ENCODE data around the gene HOXA10.

The HOXA10 gene

DNA sequence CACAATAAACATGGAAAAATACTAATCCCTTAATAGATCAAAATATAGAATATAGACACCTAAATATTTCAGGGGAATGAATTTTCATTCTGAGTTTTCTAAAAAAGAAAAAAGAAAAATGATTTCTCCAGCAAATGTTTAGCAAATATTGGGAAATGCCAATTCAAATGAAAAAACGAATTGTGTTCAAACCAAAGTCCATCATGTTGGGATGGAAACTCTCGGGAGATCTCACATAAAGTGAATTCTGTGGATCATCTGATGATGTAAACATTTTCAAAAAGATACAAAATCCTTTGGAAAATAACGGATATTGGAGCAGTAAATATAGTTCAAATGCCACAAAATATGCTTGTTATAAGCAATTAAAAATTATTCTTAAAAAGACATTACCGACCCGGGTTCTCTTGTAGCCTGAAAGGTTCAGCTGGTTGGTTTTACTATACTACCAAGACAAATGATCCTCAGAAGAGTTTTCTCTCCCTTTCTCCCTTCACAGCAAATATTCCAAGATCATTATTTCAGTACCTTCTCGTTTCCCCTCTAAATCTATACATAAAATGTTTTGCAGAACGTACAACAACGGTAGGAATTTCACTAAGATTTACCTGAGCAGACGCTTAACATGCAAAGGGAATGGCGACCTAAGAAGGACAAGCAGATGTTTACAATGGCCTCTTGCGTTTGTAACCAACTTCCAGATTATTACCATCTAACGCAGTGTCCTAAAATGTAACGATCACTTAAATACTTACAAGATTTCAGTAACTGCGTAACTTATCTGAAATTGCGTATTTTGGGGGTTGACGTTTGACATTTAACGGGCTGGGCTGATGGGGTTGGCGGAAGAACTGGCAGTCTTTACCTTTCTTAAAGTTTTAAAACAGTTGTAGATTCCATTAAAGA lies 23.3 kb upstream of the HOXA10 start:
- H3K79me2 ChIP-seq (ENCODE audit: low read length), result no peaks in the 10 kb centered on the region
- no peak overlapping the region for H3K9ac ChIP-seq (ENCODE audit: low read length)
- H3K4me1 ChIP-seq (ENCODE audit: low read length), result peaks cover 14% of the 10 kb centered on the region
- no peaks in the 10 kb centered on the region for H3K9me3 ChIP-seq (ENCODE audit: insufficient read depth, low read length)
- H3K27me3 ChIP-seq (ENCODE audit: low read depth, low read length), result no peaks in the 10 kb centered on the region
- H3K4me3 ChIP-seq (ENCODE audit: low read length), result no peak overlapping the region
- no peak overlapping the region for H3K4me2 ChIP-seq (ENCODE audit: low read length)
- no peak for TF ChIP-seq EZH2phosphoT487 (IDR thresholded peaks at IDR 0.05; ENCODE audit: low read depth)
- TF ChIP-seq, protein P1, sequence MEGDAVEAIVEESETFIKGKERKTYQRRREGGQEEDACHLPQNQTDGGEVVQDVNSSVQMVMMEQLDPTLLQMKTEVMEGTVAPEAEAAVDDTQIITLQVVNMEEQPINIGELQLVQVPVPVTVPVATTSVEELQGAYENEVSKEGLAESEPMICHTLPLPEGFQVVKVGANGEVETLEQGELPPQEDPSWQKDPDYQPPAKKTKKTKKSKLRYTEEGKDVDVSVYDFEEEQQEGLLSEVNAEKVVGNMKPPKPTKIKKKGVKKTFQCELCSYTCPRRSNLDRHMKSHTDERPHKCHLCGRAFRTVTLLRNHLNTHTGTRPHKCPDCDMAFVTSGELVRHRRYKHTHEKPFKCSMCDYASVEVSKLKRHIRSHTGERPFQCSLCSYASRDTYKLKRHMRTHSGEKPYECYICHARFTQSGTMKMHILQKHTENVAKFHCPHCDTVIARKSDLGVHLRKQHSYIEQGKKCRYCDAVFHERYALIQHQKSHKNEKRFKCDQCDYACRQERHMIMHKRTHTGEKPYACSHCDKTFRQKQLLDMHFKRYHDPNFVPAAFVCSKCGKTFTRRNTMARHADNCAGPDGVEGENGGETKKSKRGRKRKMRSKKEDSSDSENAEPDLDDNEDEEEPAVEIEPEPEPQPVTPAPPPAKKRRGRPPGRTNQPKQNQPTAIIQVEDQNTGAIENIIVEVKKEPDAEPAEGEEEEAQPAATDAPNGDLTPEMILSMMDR (IDR thresholded peaks at IDR 0.05; ENCODE audit: low read depth, low read length), result no peak
- no peak overlapping the region for H3K27ac ChIP-seq (ENCODE audit: low read length)
- no peak overlapping the region for H2AFZ ChIP-seq (ENCODE audit: low read depth, low read length)
- H3K36me3 ChIP-seq (replicated peaks; ENCODE audit: low read depth, low read length), result no peaks in the 10 kb centered on the region
- no peaks in the 10 kb centered on the region for H4K20me1 ChIP-seq (ENCODE audit: insufficient read depth, low read length)

GRCh38 chr7:27196287-27196767 lies 22.2 kb upstream of the HOXA10 start:
- no peak overlapping the region for H3K27ac ChIP-seq (ENCODE audit: low read length)
- no peak overlapping the region for H3K9ac ChIP-seq (ENCODE audit: low read length)
- no peak overlapping the region for H2AFZ ChIP-seq (ENCODE audit: low read depth, low read length)
- peaks cover 7% of the 10 kb centered on the region for H3K4me1 ChIP-seq (ENCODE audit: low read length)
- H3K4me2 ChIP-seq (ENCODE audit: low read length), result peak overlapping the region; percentile 47; the same call in 1 of the 2 replicates
- TF ChIP-seq EZH2phosphoT487 (IDR thresholded peaks at IDR 0.05; ENCODE audit: low read depth), result no peak
- TF ChIP-seq, protein P1 (IDR thresholded peaks at IDR 0.05; ENCODE audit: low read depth, low read length), result peak; percentile 78
- no peaks in the 10 kb centered on the region for H3K9me3 ChIP-seq (ENCODE audit: insufficient read depth, low read length)
- H3K79me2 ChIP-seq (ENCODE audit: low read length), result no peaks in the 10 kb centered on the region
- H3K36me3 ChIP-seq (replicated peaks; ENCODE audit: low read depth, low read length), result no peaks in the 10 kb centered on the region
- no peaks in the 10 kb centered on the region for H4K20me1 ChIP-seq (ENCODE audit: insufficient read depth, low read length)
- H3K4me3 ChIP-seq (ENCODE audit: low read length), result no peak overlapping the region
- no peaks in the 10 kb centered on the region for H3K27me3 ChIP-seq (ENCODE audit: low read depth, low read length)

DNA sequence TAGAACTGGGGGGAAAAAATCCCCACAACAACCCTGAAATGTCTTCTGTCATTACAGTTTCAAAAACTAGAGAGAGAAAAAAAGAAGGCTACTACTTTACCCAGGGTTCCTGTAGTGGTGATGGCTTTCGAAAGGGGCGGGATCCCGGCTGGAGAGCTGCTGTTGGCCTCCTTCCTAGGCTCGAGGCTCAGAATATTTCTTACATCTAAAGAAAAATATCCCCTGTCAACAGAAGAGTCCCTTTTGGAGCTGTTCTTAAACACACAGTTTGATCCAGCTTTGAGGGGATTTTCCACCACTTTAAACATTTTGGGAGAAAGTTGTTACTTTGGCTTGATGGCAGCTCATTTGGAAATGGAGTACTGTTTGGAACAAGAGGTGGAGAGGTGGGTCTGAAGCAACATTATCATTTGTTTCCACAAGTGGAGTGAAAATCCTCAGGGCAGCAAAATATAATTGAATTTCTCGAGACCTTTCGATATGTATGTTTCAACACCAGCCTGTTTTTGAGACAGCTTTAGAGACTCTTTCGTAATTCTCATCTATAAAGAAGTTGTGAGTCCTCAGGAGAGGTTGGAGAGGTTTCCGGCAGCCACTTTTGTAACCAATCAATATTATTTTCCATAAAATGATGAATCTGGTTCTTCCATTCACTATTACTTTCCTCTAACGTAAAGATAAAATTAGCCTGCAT lies 20.7 kb upstream of the HOXA10 start:
- no peak overlapping the region for H3K4me3 ChIP-seq (ENCODE audit: low read length)
- no peak overlapping the region for H3K4me2 ChIP-seq (ENCODE audit: low read length)
- H3K9ac ChIP-seq (ENCODE audit: low read length), result no peak overlapping the region
- H4K20me1 ChIP-seq (ENCODE audit: insufficient read depth, low read length), result no peaks in the 10 kb centered on the region
- no peaks in the 10 kb centered on the region for H3K36me3 ChIP-seq (replicated peaks; ENCODE audit: low read depth, low read length)
- H3K4me1 ChIP-seq (ENCODE audit: low read length), result no peaks in the 10 kb centered on the region
- no peak overlapping the region for H3K27ac ChIP-seq (ENCODE audit: low read length)
- H3K9me3 ChIP-seq (ENCODE audit: insufficient read depth, low read length), result no peaks in the 10 kb centered on the region
- TF ChIP-seq, protein P1 (IDR thresholded peaks at IDR 0.05; ENCODE audit: low read depth, low read length), result no peak
- no peak for TF ChIP-seq EZH2phosphoT487 (IDR thresholded peaks at IDR 0.05; ENCODE audit: low read depth)
- no peak overlapping the region for H2AFZ ChIP-seq (ENCODE audit: low read depth, low read length)
- H3K27me3 ChIP-seq (ENCODE audit: low read depth, low read length), result no peaks in the 10 kb centered on the region
- no peaks in the 10 kb centered on the region for H3K79me2 ChIP-seq (ENCODE audit: low read length)

GRCh38 chr7:27194002-27194352 lies 19.9 kb upstream of the HOXA10 start:
- TF ChIP-seq EZH2phosphoT487 (IDR thresholded peaks at IDR 0.05; ENCODE audit: low read depth), result no peak
- TF ChIP-seq, protein P1 (IDR thresholded peaks at IDR 0.05; ENCODE audit: low read depth, low read length), result no peak
- Histone ChIP-seq H3K9ac (ENCODE audit: low read length) (no peak overlapping the region), H3K79me2 (ENCODE audit: low read length) (no peaks in the 10 kb centered on the region), H3K27me3 (ENCODE audit: low read depth, low read length) (no peaks in the 10 kb centered on the region), H4K20me1 (ENCODE audit: insufficient read depth, low read length) (no peaks in the 10 kb centered on the region), H3K4me2 (ENCODE audit: low read length) (no peak overlapping the region), H3K27ac (ENCODE audit: low read length) (no peak overlapping the region), H3K4me3 (ENCODE audit: low read length) (no peak overlapping the region), H3K9me3 (ENCODE audit: insufficient read depth, low read length) (no peaks in the 10 kb centered on the region), H3K4me1 (ENCODE audit: low read length) (no peaks in the 10 kb centered on the region), H3K36me3 (replicated peaks; ENCODE audit: low read depth, low read length) (no peaks in the 10 kb centered on the region), H2AFZ (ENCODE audit: low read depth, low read length) (no peak overlapping the region)
